SU-DHL-6 (cell line): Measurements from ENCODE around the gene ZNF487.

ENCODE experiments used
- CTCF ChIP-seq: fragments of 200-600 bp; sonication (generic); IDR thresholded peaks from one replicate; pipeline ENCODE4 v1.5.1; 2017; ENCODE audit warnings: antibody characterized with exemption, mild to moderate bottlenecking, low read length, moderate library complexity; ENCODE audit not compliant: insufficient read depth, poor library complexity, severe bottlenecking
- EZH2phosphoT487 ChIP-seq: fragments of 200-600 bp; sonication (generic), shearing (Covaris generic); conservative IDR thresholded peaks from 2 replicates; pipeline ENCODE4 v1.6.1; 2018; ENCODE audit warnings: mild to moderate bottlenecking, antibody characterized with exemption, low read length, moderate library complexity, mixed read lengths

- TF ChIP-seq CTCF = no peak
- TF ChIP-seq EZH2phosphoT487 = no peak
Measured at GRCh38 chr10:43387678-43388032, 49.3 kb upstream of the ZNF487 start.
